ENCODE results near the gene PRKCE.

GRCh38 chr2:45670646-45671045 lies 19.2 kb downstream of the PRKCE start:
- TF ChIP-seq CTCF (conservative IDR thresholded peaks at IDR 0.05): no peak
- no peak for TF ChIP-seq EZH2 (IDR thresholded peaks at IDR 0.05; ENCODE audit: low read depth)
